Fibroblast of skin of right biceps (primary cell): ENCODE measurements around the gene WDR5.
"Not testable (repeated sequence)": the region's sequence is repeated elsewhere in the genome, so short reads cannot be mapped to it uniquely, and the experiment has no call there.

ENCODE experiments used
- DNase-seq: peaks from one replicate; pipeline ENCODE4 v3.0.0-alpha.2; 2013

Gene WDR5

GRCh38 chr9:134135343-134136117 is at the start of gene WDR5:
TSS of gene WDR5 (plus strand) at chr9:134136082. CDS start at chr9:134139878, 3,796 bp downstream.
- peak; percentile 91 for DNase-seq

- no peak for DNase-seq
Observed at GRCh38 chr9:134088063-134088725, 47.7 kb upstream of the WDR5 start.

- DNase-seq: no peak
Observed at GRCh38 chr9:134089972-134090371, 45.9 kb upstream of the WDR5 start.

GRCh38 chr9:134099123-134099761 is 36.6 kb upstream of the WDR5 start:
- no peak for DNase-seq

- no peak for DNase-seq
Observed at GRCh38 chr9:134100040-134100439, 35.8 kb upstream of the WDR5 start.

GRCh38 chr9:134101133-134101532 is 34.7 kb upstream of the WDR5 start:
- not testable (repeated sequence) for DNase-seq

- DNase-seq: no peak
Observed at GRCh38 chr9:134101623-134102149, 34.2 kb upstream of the WDR5 start.

GRCh38 chr9:134103391-134103998 is 32.4 kb upstream of the WDR5 start:
- DNase-seq: no peak

- no peak for DNase-seq
Observed at GRCh38 chr9:134111064-134111463, 24.8 kb upstream of the WDR5 start.

GRCh38 chr9:134112561-134112960 is 23.3 kb upstream of the WDR5 start:
- DNase-seq: no peak

- DNase-seq: not testable (repeated sequence)
Observed at GRCh38 chr9:134118972-134119371, 16.9 kb upstream of the WDR5 start.

- no peak for DNase-seq
Observed at GRCh38 chr9:134123764-134124128, 12.1 kb upstream of the WDR5 start.

- DNase-seq: no peak
Observed at GRCh38 chr9:134125413-134126095, 10.3 kb upstream of the WDR5 start.

- DNase-seq: no peak
Observed at GRCh38 chr9:134126373-134126772, 9.5 kb upstream of the WDR5 start.

- DNase-seq: no peak
Observed at GRCh38 chr9:134127065-134127580, 8.8 kb upstream of the WDR5 start.

- DNase-seq: no peak
Observed at GRCh38 chr9:134127616-134128015, 8.3 kb upstream of the WDR5 start.

- DNase-seq: no peak
Observed at GRCh38 chr9:134128727-134129679, 6.9 kb upstream of the WDR5 start.

- no peak for DNase-seq
Observed at GRCh38 chr9:134130503-134131375, 5.1 kb upstream of the WDR5 start.

GRCh38 chr9:134131471-134132207 is 4.2 kb upstream of the WDR5 start:
- DNase-seq: no peak
